ENCODE data around the gene TRAP1.
"Not testable (repeated sequence)": the region's sequence is repeated elsewhere in the genome, so short reads cannot be mapped to it uniquely, and the experiment has no call there.

Gene TRAP1

DNA sequence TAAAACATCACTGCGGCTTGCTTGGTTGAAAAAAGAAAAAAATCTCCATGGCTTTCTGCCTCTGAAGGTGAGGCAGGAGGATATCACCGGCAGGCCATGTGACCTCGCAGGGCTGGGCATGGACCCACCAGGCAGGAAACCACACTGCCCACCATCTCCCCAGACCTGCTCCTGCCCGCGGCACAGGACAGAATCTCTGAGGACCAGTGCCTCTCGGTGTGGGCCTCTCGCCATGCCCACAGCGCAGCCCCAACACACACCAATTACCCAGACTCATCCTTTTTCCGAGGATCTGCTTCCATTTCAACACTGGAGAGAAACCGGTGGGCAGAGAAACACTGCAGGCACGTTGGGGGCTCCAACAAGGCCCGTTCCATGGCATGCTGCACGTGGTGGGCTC lies 46.6 kb downstream of the TRAP1 start:
- no peak for DNase-seq

DNA sequence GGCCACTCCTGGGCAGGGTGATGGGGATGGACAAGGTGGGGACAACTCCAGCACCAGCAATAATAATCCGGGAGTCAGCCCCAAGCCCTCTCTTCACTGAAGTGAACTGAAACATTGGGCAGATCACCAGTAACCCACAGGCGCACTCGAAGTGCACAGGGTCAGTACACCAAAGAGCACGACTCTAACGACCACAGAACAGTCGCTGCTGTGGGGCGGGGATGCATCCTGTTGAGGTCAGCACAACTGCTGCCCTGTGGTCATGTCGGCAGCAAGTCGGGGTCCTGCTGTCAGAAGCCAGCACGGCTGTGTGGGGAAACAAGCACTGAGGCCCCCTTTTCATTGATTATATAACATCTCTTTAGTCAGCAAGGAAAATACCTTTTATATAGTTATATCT lies 48.2 kb downstream of the TRAP1 start:
- no peak for DNase-seq

DNA sequence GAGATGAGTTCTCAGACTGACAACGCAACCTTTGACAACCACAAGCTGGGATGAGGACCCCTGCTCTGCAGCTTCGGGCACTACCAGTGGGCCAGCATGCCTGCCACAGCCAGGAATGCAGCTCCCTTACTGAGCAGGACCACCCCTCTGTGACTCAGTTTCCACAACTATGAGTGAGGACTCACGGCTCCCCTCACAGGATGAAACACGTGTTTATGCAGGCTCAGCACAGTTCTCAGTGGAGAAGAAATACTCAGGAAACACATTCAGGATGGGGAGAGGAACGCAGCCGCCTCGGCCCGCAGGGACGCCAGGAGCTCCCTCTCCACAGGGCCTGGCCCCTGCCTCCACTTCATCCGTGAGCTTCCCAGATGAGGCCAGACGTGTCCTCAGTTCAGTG lies 48.7 kb downstream of the TRAP1 start:
- no peak for DNase-seq

DNA sequence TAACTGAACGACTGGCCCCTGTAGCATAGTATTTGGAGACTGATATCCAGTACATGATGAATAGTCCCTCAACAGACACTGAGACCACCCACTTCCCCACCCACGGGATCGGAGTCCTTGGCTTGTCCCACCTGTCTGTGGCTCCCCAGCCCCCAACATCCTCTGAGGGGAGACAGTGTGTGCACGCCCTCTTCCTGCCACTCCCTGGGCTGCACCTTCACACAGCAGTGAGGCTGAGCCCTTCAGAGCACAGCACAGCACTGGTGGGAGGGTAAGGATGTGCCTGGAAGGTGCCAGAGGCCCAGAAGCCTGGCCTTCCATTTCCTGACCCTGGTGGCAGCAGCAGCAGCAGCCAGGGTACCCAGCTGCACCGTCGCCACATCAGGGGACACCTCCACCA lies 51.8 kb downstream of the TRAP1 start:
- no peak for DNase-seq

DNA sequence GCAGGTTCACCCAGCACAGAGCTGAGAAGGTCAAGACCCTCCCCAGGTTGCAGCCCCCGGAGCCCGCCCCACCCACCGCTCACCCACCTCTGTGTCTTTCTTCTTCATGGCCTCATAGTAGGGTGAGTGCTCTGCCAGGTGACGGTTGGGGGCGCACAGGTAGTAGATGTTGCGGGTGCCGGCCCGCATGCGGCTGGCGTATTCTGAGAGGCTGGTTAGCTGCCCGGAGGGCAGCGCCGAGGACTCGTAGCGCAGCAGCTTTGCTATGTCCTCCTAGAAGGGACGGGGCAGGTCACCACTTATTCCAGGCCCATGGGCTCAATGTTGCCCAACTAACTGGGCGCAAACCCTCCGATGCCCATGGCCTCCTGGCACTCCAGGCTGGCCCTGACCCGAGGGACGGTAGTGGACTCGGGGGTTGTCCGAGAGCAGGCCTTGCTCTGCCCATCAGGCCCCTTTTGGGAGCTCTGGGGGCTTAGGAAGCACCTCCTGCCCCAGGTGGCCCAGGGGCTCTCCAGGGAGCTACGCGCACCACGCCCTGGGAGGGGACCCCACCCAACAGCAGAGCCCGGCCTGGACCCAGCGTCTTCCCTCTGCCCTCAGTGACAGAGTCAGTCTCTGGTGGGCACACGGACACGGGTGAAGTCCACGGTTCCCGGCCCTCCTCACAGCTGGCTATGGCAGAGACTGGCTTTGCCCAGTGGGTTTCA lies 53.0 kb downstream of the TRAP1 start:
- no peak for DNase-seq

DNA sequence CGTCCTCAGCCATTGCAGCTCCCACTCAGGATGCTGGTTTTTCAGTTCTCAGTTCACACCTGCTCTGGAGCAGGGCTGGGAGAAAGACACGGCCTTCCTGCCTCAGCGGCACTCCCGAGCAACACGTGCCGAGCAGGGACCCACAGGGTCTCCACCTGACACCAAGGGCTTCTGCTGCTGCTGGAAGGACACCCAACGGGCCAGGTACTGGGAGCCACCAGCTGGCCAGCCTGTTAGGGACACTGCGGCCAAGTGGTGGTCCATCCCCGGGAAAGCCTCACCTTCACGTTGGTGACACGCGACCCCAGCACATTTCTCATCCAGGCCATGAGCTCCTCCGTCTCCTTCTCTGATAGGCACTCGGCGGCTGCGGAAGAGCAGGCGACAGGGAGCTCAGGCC lies 54.7 kb downstream of the TRAP1 start:
- DNase-seq: no peak

DNA sequence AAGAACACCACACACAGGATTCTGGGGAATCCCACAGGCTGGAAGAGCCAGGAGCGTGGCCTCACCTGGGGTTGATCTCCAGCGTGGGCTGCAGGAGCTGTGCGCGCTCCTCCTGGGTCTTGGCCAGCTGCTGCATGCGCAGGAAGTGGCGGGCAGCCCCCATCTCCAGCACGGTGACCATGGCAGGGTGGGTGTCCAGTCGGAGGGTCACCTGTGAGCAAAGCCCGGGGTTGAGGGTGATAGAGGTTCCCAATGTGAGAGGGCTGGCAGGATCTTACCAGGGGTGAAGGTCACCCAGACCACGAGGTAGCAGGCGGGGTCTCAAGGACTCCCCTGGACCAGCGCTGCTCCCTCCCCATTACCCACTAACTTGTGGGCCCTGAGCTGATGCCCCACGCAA lies 55.4 kb downstream of the TRAP1 start:
- DNase-seq: no peak

DNA sequence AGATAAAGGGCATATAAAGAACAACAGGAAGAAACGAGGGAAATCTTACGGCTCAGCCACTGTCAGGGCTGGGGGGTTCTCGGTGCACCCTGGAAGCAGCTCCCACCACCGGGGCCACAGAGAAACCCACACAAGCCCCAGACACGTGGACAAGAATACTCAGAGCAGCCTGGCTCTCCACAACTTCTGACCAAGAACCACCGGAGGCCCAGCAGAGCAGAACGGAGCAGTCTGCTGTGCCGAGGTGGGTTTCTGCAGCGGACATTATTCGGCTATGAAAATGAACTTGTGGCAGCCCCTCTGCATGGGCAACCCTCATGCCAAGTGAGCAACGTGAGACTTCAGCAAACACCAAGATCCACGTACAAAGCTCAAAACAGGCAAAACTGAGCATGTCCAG lies 56.0 kb downstream of the TRAP1 start:
- no peak for DNase-seq

DNA sequence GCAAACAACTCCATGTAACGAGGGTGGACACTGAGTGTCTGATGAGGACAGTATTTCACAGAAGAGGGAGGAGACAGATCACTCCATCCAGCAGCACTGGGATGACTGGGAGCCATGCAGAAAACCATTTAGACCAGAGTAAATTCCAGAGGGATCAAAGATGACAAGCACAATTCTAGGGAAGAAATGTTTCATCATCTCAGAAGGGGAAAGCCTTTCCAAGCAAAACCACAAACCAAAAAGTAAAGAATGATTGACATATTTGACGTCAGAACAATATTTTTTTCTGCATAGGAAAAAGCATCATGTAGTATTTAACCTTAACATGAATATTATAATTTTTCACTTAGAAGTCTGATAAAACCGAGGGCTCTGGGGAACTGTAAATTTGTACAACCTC lies 58.1 kb downstream of the TRAP1 start:
- no peak for DNase-seq

DNA sequence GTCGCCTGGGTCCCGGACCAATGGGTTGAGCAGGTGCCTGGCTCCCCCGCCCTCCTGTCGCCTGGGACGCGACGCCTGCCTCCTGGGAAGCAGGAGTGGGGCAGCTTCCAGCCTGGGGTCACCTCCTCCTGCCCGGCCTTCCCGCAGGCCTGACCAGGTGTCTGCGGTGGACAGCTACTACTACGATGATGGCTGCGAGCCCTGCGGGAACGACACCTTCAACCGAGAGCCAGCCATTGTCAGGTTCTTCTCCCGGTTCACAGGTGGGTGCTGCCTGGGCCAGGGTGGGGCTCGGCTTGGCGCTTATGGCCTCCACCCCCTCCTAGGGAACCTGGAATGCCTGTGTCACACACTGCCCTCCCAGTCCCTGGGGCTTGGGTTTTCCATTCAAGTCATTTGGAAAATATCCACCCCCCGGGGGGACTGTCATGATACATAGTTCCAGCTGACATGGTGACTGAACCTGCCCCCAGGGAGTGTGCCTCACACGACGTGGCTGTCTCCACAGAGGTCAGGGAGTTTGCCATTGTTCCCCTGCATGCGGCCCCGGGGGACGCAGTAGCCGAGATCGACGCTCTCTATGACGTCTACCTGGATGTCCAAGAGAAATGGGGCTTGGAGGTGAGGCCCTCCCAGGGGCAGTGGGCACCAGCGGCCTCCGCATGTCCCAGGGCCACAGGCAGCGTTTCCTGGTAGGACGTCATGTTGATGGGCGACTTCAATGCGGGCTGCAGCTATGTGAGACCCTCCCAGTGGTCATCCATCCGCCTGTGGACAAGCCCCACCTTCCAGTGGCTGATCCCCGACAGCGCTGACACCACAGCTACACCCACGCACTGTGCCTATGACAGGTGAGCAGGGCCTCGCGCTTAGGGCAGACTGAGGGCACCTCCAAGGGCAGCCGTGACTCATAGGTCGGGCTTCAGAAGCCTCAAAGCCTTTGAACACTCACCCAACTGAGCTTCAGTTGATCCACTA lies 60.5 kb downstream of the TRAP1 start:
- no peak for DNase-seq

DNA sequence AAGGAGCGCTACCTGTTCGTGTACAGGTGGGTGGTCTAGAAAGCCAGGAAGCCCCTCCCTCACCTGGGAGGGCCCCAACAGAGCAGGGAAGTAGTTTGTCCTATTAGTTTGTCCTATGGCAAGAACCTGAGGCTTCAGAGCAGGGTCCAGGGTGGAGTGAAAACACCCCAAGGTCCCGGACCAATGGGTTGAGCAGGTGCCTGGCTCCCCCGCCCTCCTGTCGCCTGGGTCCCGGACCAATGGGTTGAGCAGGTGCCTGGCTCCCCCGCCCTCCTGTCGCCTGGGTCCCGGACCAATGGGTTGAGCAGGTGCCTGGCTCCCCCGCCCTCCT lies 61.2 kb downstream of the TRAP1 start:
- DNase-seq: not testable (repeated sequence)

DNA sequence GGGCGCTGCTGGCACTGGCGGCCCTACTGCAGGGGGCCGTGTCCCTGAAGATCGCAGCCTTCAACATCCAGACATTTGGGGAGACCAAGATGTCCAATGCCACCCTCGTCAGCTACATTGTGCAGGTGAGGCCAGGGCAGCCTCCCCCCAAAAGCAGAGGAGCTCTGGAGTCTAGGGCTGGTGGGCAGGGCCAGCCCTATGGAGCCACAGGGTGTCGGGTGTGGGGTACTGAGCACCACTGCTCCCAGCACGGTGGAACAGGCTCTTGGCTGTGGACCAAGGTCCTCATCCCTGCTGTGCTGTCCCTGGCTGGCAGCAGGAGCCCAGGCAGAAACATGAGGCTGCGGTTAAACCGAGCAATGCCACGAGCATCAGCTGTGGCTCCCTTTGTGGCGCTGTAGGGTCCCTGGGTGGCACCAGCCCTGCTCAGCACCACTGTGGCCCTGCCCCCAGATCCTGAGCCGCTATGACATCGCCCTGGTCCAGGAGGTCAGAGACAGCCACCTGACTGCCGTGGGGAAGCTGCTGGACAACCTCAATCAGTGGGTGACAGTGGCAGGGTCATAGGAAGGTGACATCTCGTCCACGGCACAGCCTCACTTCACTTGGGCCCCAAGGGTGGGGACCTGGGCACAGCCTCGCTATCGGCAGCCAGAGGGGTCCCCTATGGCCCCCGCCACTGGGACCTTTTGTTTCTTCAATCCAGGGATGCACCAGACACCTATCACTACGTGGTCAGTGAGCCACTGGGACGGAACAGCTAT lies 61.7 kb downstream of the TRAP1 start:
- no peak for DNase-seq

DNA sequence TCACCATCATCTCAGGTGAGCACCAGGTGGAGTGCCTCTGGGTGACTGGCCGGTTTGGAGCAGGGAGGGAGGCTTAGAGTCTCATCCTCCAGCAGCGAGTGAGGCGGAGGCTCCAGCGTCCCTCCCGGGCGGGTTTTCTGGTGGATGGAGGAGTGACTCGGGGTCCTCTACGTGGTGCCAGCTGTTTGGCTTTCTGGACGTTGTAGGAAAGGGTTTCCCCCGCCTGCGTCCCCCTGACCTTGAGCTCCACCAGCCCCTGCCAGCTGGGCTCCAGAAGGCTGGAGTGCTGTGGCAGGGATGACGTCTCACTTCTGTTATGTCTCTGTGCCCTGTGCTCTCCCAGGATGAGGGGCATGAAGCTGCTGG lies 62.3 kb downstream of the TRAP1 start:
- no peak for DNase-seq

DNA sequence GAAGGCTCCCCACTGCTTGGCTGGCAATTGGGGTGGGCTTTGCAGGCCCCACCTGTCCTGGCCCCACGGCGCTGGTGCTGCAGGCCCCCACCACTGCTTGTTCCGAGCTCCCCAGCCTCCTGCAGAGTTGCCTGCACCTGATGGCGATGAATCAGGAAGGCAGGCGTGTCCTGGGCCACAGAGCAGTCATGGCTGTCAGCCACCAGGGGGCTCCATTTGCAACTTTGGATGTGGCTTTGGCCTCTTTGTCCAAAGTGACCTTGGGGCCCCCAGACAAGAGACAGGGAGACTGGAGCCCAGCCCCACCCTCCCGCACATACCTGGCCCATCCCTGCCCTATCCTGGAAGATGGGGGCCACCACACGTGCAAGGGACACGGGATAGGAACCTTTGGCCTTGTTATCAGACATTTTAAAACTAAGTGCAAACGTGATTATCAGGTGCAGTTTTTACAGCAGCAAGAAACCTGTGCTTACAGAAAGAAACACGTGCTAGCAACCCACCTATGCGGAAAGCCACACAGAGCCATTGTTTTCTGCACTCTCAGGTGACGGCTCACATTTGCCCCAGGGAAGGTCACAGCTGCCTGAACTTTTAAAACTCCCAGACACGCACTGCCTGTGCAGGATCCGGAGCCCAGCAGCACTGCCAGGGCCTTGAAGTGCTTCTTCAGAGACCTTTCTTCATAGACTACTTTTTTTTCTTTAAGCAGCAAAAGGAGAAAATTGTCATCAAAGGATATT lies 62.9 kb downstream of the TRAP1 start, which contains the start of gene DNASE1:
TSS of gene DNASE1 (plus strand) at position 443 of the 743 bp plus-strand sequence. CDS start 683 bp downstream, outside the sequence.
- DNase-seq: no peak

DNA sequence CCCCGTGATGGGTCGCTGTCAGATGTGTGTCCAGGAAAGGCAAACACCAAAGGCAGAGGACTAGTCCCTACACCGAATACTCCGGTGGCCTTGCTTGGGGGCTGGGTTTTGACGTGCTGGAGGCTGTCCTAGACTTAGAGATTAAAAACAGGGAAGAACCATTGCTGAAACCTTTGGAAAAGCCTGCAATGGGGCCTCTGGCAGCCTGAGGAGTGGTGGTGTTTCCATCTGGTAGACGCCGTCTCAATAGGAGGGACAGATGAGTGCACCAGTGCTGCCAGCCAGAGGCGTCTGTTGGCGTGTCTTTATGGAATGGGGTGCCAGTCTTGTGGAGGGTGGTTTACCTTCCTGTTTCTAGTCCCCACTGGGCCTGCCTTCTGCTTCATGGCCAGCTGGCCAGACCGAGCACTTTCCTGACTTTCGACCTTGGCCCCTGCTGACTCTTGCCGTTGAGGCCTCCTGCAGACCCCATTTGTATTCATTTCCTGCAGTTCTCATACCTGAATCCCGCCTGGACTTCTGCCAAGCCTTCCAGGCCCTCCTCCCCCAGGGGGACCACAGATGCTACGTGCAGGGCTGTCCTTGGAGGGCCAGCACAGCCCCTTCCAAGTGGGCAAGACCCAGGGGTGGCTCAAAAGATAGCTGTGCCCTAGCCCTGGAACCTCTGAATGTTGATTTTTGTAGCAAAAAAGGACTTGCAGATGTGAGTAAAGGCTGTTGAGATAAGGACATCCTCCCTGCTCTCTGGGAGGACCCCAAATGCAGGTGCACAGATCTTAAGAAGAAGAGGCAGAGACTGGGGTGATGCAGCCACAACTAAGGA lies 64.7 kb downstream of the TRAP1 start:
- no peak for DNase-seq

DNA sequence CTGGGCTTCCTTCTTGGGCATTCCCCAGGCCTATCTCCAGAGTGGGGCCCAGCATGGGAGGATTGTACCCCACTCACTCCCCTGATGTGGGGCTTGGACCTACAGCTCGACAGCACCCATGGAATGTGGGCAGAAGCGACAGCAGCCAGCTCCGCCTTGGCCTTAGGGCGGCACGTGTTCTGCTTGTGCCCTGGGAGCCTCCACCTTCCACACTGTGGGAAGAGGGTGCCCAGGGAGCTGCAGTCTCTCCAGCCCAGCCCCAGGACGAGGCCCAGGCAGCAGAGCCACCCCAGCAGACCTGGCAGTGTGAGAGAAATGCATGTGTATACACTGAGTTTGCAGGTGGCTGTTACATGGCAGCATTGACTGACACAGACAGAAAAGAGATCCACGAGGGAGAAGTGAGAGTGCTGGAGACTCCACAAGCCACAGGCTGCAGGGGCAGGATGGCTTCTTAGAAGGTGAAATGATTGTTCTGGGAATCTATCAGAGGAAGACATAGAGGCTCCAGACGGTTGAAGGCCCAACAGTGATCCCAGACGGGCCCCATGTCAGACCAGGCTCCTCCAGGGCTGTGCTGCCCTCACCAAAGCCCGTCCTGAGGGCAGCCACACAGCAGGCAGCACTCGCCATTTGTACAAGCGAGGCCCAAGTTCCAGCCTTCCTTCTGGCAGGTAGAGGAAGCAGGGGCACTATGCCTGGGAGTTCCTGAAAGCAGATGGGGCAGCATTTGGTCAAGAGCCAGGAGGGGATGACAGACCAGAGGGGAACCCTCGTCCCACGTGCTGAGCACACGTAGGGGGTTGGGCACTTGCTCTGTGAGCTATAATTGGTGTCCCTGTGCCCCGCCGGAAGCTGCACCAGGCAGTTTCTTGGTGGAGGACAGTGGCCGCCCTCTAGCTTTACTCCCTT lies 65.6 kb downstream of the TRAP1 start:
- DNase-seq: no peak

DNA sequence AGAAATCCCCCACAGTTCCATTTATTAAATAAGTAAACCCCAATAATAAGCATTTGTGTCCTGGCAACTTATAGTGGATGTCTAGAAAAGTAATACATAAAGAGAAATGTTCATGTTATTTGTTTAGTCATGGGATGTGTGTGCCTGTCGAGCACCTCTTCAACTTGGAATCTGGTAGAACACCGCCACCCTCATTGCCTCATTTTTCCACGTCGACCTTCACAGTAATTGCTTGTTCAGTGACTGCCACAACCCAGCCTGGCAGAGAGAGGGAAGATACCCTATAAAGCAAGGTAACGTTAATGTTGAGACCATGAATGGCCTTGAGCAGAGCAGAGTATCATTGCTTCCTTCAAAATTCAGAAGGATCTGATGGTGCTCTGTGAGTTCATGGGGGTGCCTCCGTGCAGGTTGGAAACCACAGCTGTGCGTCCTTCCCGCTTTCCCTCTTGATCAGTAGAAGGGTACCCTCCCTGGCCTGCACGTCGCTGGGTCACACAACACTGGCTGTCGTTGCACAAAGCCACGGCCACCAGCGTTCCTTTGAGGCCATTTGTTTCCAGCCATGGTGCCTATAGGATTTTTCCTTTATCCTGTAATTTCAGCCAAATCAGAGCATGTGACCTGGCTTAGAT lies 66.6 kb downstream of the TRAP1 start:
- no peak for DNase-seq

DNA sequence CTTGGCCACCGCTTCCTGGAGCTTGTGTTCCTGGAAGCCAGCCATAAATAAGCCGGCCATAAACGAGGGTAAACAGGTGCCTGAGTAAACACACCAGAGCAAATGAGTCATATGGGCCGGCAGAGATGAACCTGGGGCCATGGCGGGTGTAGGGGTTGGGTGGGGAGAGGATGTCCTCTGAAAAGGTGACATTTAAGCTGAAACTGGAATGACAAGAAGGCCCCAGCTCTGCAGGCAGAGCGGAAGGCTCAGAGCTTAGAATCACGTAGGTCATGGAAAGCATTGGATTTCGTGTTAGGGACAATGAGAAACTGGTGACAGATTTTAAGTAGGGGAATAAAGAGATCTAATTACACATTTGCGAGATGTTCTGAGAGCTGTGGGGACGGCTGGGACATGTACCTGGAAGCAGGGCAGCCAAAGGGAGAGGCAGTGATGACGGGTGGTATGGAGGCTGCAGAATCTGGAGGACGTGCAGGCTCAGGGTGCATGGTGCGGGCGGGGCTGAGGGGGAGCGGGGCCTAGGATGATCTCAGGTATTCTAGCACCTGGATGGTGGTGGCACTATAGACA lies 70.9 kb downstream of the TRAP1 start:
- DNase-seq: no peak

DNA sequence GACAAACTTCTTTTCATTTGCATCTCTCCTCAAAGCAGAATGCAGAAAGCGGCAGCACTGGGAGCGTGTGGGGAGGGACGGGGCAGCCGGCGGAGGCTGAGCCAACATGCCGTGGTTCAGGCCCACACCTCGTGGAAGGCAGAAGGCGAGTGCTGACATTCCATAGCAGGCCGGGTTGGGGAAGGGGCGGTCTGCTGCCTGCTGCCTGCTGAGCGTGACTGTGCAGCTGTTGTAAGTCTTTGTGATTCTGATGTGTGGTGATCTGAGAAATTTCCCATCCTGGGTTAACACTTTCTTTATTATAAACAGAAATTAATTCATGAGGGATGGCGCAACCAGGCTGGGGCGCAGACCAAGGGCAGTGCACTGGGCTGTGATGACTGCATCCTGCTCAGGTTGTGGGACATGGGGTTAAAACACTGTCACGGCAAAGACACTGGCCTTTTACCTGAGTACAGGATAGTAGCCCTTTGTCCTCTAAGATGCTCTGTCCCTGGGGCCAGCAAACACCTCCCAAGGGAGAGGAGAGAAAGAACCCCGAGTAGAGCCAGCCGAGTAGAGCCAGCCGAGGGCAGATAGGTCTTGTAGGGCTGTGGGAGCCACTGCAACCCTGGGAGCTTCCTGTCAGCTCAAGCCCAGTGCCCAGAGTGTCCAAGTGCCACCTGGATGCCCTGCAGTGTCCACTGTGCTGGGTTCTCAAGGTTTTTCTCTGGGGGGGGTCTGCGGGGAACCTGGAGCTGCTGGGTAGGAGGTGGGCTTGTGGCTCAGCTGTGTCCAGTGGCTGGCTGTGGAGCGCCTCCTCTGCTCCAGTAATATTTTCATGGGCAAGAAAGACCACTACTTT lies 71.6 kb downstream of the TRAP1 start:
- DNase-seq: no peak

Measured in NCI-H2171 (cell line).